Mesenchymal stem cell (in vitro differentiated cells and primary cell): Measurements from ENCODE around the gene ARHGAP42.

Experiments used
- DNase-seq: peaks from one replicate; pipeline ENCODE4 v3.0.0-alpha.2; 2013
- H2AFZ ChIP-seq: one replicate; pipeline ENCODE4 v1.6.1; 2013; ENCODE audit warnings: low read depth, mild to moderate bottlenecking, control low read depth, inconsistent platforms, low read length, moderate library complexity
- H2AK5ac ChIP-seq: 2 replicates; pipeline ENCODE4 v1.6.1; 2013; ENCODE audit warnings: low read length, moderate library complexity, mild to moderate bottlenecking, inconsistent platforms; ENCODE audit not compliant: severe bottlenecking
- H2BK120ac ChIP-seq: one replicate; pipeline ENCODE4 v1.6.1; 2013; ENCODE audit warnings: low read depth, mild to moderate bottlenecking, inconsistent platforms, low read length, moderate library complexity
- H2BK12ac ChIP-seq, 2 experiments: one replicate each; pipeline ENCODE4 v1.6.1; 2013; ENCODE audit warnings: inconsistent platforms in 2 of 2, low read length in 2 of 2, mild to moderate bottlenecking in 2 of 2, moderate library complexity in 2 of 2, control low read depth in 1 of 2
- H2BK15ac ChIP-seq: one replicate; pipeline ENCODE4 v1.6.1; 2013; ENCODE audit warnings: mild to moderate bottlenecking, low read depth, inconsistent platforms; ENCODE audit not compliant: poor library complexity, severe bottlenecking
- H2BK5ac ChIP-seq: 2 replicates; pipeline ENCODE4 v1.6.1; 2013; ENCODE audit warnings: low read depth, mild to moderate bottlenecking, low read length, control low read depth, inconsistent platforms; ENCODE audit not compliant: poor library complexity, severe bottlenecking
- H3K14ac ChIP-seq, 2 experiments: one replicate each; pipeline ENCODE4 v1.6.1; 2013; ENCODE audit warnings: inconsistent platforms in 2 of 2, low read length in 2 of 2, control low read depth in 1 of 2, mild to moderate bottlenecking in 1 of 2, moderate library complexity in 1 of 2
- H3K18ac ChIP-seq, 2 experiments: one replicate each; pipeline ENCODE4 v1.6.1; 2013; ENCODE audit warnings: inconsistent platforms in 2 of 2, low read length in 2 of 2, control low read depth in 1 of 2, low read depth in 1 of 2, mild to moderate bottlenecking in 1 of 2
- H3K23ac ChIP-seq, 2 experiments: one replicate each; pipeline ENCODE4 v1.6.1; 2013; ENCODE audit warnings: inconsistent platforms in 2 of 2, low read length in 2 of 2, mild to moderate bottlenecking in 2 of 2, moderate library complexity in 2 of 2, control low read depth in 1 of 2
- H3K27ac ChIP-seq: 2 replicates; pipeline ENCODE4 v1.5.1; 2013; ENCODE audit warnings: mild to moderate bottlenecking, moderate library complexity, low read length, control low read depth, inconsistent platforms; ENCODE audit not compliant: poor library complexity, severe bottlenecking
- H3K27me3 ChIP-seq, 2 experiments: 2 replicates each; pipeline versions ENCODE4 v1.6.1 to v1.7.0; 2013; ENCODE audit warnings: low read length in 2 of 2, mild to moderate bottlenecking in 2 of 2, moderate library complexity in 2 of 2, control low read depth in 1 of 2, inconsistent platforms in 1 of 2; ENCODE audit not compliant: control insufficient read depth in 1 of 2, insufficient read depth in 1 of 2
- H3K36me3 ChIP-seq, 2 experiments: 2 replicates each; pipeline versions ENCODE4 v1.6.1 to v1.7.0; 2013; ENCODE audit warnings: low read length in 2 of 2, control low read depth in 1 of 2, inconsistent platforms in 1 of 2, low read depth in 1 of 2, mild to moderate bottlenecking in 1 of 2; ENCODE audit not compliant: insufficient read depth in 2 of 2, control insufficient read depth in 1 of 2
- H3K4ac ChIP-seq, 2 experiments: one replicate each; pipeline ENCODE4 v1.6.1; 2013; ENCODE audit warnings: inconsistent platforms in 2 of 2, low read length in 2 of 2, mild to moderate bottlenecking in 2 of 2, moderate library complexity in 2 of 2, control low read depth in 1 of 2, low read depth in 1 of 2
- H3K4me1 ChIP-seq: 2 replicates; pipeline ENCODE4 v1.6.1; 2013; ENCODE audit warnings: low read depth, low read length, control low read depth; ENCODE audit not compliant: control insufficient read depth, insufficient read depth
- H3K4me2 ChIP-seq: 2 replicates; pipeline ENCODE4 v1.6.1; 2013; ENCODE audit warnings: low read length, mild to moderate bottlenecking, inconsistent platforms; ENCODE audit not compliant: poor library complexity, severe bottlenecking
- H3K4me3 ChIP-seq, 2 experiments: 2 replicates each; pipeline versions ENCODE4 v1.5.1 to v1.7.0; 2013; ENCODE audit warnings: low read length in 2 of 2, mild to moderate bottlenecking in 2 of 2, control low read depth in 1 of 2, low read depth in 1 of 2; ENCODE audit not compliant: insufficient read depth in 1 of 2
- H3K79me1 ChIP-seq: replicated peaks from 2 replicates; pipeline ENCODE4 v1.6.1; 2013; ENCODE audit warnings: mild to moderate bottlenecking, control low read depth, low read length, inconsistent platforms; ENCODE audit not compliant: poor library complexity, severe bottlenecking
- H3K9ac ChIP-seq: 2 replicates; pipeline ENCODE4 v1.7.0; 2013; ENCODE audit warnings: mild to moderate bottlenecking, low read length, moderate library complexity
- H3K9me3 ChIP-seq: 2 replicates; pipeline ENCODE4 v1.7.0; 2013; ENCODE audit warnings: mild to moderate bottlenecking, low read length; ENCODE audit not compliant: control insufficient read depth
- H4K8ac ChIP-seq: one replicate; pipeline ENCODE4 v1.6.1; 2013; ENCODE audit warnings: inconsistent platforms, mild to moderate bottlenecking, low read length, moderate library complexity
- H4K91ac ChIP-seq: one replicate; pipeline ENCODE4 v1.6.1; 2013; ENCODE audit warnings: mild to moderate bottlenecking, low read length, inconsistent platforms
- WGBS: methylation state at CpG from one replicate; pipeline ENCODE4 v1.1.7; 2013; ENCODE audit warnings: mixed read lengths; 5-methylcytosine and 5-hydroxymethylcytosine counted together

ARHGAP42 gene

DNA sequence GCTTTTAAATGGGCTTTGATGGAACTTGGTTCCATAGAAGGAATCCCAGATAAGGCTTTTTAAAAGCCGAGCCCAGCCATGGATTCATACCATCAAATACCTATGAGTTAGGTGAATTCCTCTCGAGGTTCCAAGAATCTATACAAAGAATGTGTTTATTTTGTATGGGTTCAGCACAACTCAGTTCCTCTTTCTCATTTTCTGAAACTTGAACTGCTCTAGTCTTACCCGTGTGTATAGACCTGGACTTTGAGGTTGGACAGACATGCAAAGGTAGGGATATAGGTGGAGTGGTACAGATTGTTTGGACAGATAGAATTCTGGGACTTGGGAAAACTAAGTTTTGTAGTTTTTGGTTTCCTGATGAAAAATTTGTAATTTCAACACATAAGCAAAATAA, 344.6 kb downstream of the ARHGAP42 start:
- DNase-seq: no peak
- Histone ChIP-seq H2BK12ac (no peak overlapping the region), H3K18ac (no peak overlapping the region), H3K9me3 (no peaks in the 10 kb centered on the region), H2BK5ac (no peak overlapping the region), H3K4me3 (no peak overlapping the region), H2AFZ (no peak overlapping the region), H3K4ac (no peak overlapping the region), H2AK5ac (no peak overlapping the region), H3K4me2 (no peak overlapping the region), H3K79me1 (no peaks in the 10 kb centered on the region), H3K9ac (no peak overlapping the region), H3K36me3 (no peaks in the 10 kb centered on the region), H3K27ac (no peak overlapping the region), H4K8ac (no peak overlapping the region), H2BK15ac (no peak overlapping the region), H3K27me3 (no peaks in the 10 kb centered on the region), H3K4me1 (peaks cover 3% of the 10 kb centered on the region), H2BK120ac (no peak overlapping the region), H4K91ac (no peak overlapping the region), H3K23ac (no peak overlapping the region), H3K14ac (no peak overlapping the region)
- WGBS: 86% methylated on average over 1 of the region's 3 CpGs

DNA sequence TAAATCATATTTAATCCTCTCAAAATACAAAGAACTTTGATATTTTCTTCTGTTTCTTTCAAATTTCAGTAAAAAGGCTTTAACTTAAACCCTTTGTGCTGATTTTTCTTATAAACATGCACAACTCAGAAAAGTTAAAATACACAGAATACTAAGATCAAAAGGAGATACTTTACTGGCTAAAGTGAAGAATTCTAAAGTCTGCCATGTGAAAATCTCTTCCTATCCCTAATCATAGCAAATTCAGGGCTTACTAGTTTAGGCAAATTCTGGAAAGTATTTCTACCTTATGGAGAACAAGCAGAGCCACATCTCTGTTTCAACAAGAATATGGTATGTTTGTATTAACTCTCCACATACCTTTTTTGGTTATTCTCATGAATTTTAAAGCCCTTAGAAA, 345.9 kb downstream of the ARHGAP42 start:
- no peaks in the 10 kb centered on the region for H3K36me3 ChIP-seq
- no peaks in the 10 kb centered on the region for H3K9me3 ChIP-seq
- no peak overlapping the region for H3K4me2 ChIP-seq
- H3K23ac ChIP-seq: no peak overlapping the region
- H3K4ac ChIP-seq: no peak overlapping the region
- H3K79me1 ChIP-seq: no peaks in the 10 kb centered on the region
- H2BK12ac ChIP-seq: no peak overlapping the region
- H3K18ac ChIP-seq: no peak overlapping the region
- no peak for DNase-seq
- no peaks in the 10 kb centered on the region for H3K27me3 ChIP-seq
- no peak overlapping the region for H4K91ac ChIP-seq
- H3K27ac ChIP-seq: no peak overlapping the region
- no peak overlapping the region for H2AK5ac ChIP-seq
- H2BK15ac ChIP-seq: no peak overlapping the region
- no peak overlapping the region for H3K4me3 ChIP-seq
- H2BK120ac ChIP-seq: no peak overlapping the region
- peaks cover 3% of the 10 kb centered on the region for H3K4me1 ChIP-seq
- H3K14ac ChIP-seq: no peak overlapping the region
- no peak overlapping the region for H2BK5ac ChIP-seq
- no peak overlapping the region for H2AFZ ChIP-seq
- no peak overlapping the region for H3K9ac ChIP-seq
- H4K8ac ChIP-seq: no peak overlapping the region

DNA sequence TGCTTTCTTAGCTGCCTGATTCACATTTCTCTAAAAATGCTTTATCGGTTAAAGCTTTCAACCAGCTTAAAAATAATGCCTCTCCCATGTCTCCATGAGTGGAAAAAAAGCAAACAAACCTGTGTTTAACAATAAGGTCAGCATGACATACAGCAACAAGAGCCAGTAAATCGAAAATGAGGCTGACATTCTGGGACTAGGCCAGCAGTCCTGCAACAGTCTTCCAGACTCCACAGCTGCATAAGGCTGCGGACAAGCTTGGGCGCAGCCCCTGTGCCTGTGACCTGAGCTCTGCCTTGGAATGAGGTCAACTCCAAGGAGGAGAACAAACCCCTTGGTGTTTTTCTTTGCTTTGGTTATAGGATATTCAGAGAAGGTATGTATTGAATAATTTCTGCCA, 347.0 kb downstream of the ARHGAP42 start:
- H2AFZ ChIP-seq: no peak overlapping the region
- H2AK5ac ChIP-seq: no peak overlapping the region
- H3K4ac ChIP-seq: no peak overlapping the region
- H2BK120ac ChIP-seq: no peak overlapping the region
- peak overlapping the region; percentile 17 for H3K9ac ChIP-seq
- peaks cover 3% of the 10 kb centered on the region for H3K4me1 ChIP-seq
- H3K27me3 ChIP-seq: no peaks in the 10 kb centered on the region
- no peak overlapping the region for H3K4me3 ChIP-seq
- H3K23ac ChIP-seq: no peak overlapping the region
- H3K18ac ChIP-seq: no peak overlapping the region
- WGBS: 68% methylated on average over 4 of the region's 4 CpGs
- H3K14ac ChIP-seq: no peak overlapping the region
- no peak overlapping the region for H3K4me2 ChIP-seq
- H3K9me3 ChIP-seq: no peaks in the 10 kb centered on the region
- no peak overlapping the region for H4K8ac ChIP-seq
- H3K36me3 ChIP-seq: no peaks in the 10 kb centered on the region
- no peak overlapping the region for H2BK15ac ChIP-seq
- H3K79me1 ChIP-seq: no peaks in the 10 kb centered on the region
- H2BK12ac ChIP-seq: no peak overlapping the region
- no peak for DNase-seq
- H3K27ac ChIP-seq: no peak overlapping the region
- no peak overlapping the region for H4K91ac ChIP-seq
- no peak overlapping the region for H2BK5ac ChIP-seq

DNA sequence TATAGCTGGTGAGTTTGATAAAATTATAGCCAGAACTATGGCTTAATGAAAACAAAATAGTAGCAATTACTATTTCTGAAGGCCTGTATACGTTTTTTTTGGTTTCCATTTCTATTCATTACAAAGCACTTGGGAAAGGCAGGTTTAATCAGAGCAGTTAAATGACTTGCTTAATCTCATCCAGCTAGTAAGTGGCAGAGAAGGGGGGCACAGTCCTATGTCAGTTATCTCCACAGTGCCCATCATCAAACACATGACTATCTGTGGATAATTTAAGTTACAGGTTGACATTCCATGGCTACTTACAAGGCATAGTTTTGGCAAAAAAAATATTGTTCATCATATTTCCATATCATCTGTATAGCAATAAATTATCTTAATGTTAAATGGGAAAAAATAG, 348.8 kb downstream of the ARHGAP42 start:
- H3K23ac ChIP-seq: no peak overlapping the region
- no peaks in the 10 kb centered on the region for H3K36me3 ChIP-seq
- H2AK5ac ChIP-seq: no peak overlapping the region
- WGBS: no CpG with 5 or more reads among the region's 1 CpG
- no peaks in the 10 kb centered on the region for H3K27me3 ChIP-seq
- no peak overlapping the region for H3K4me2 ChIP-seq
- no peak overlapping the region for H3K27ac ChIP-seq
- H3K14ac ChIP-seq: no peak overlapping the region
- H4K91ac ChIP-seq: no peak overlapping the region
- H3K9me3 ChIP-seq: no peaks in the 10 kb centered on the region
- H2BK5ac ChIP-seq: no peak overlapping the region
- H4K8ac ChIP-seq: no peak overlapping the region
- H2BK15ac ChIP-seq: no peak overlapping the region
- H3K18ac ChIP-seq: no peak overlapping the region
- no peak overlapping the region for H2AFZ ChIP-seq
- no peak overlapping the region for H2BK120ac ChIP-seq
- no peak overlapping the region for H2BK12ac ChIP-seq
- no peak overlapping the region for H3K4ac ChIP-seq
- DNase-seq: no peak
- H3K4me3 ChIP-seq: no peak overlapping the region
- peaks cover 2% of the 10 kb centered on the region for H3K4me1 ChIP-seq
- H3K79me1 ChIP-seq: no peaks in the 10 kb centered on the region
- H3K9ac ChIP-seq: no peak overlapping the region
